NCI-H2029 (cell line): ENCODE measurements around the gene RP2.

Experiments used
- DNase-seq: peaks from one replicate; lab custom pipeline; 2025; lab: John Stamatoyannopoulos, UW

Gene RP2

DNA sequence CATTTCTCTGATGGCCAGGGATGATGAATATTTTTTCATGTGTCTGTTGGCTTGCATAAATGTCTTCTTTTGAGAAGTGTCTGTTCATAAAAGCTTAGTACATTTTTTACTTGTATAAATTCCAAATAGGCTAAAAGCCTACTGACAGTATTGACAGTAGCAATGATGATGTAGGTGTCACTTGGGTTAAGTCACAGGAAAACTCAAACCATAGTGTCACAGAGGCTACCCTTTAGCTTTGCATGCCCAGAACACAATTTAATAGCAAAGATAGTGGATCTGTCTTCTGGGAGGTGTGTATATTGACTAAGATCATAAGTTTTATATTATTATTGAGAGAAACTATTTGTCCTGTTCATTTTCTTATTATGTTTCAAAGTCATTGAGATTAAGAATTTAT, 8.1 kb downstream of the RP2 start:
- DNase-seq, result no peak

DNA sequence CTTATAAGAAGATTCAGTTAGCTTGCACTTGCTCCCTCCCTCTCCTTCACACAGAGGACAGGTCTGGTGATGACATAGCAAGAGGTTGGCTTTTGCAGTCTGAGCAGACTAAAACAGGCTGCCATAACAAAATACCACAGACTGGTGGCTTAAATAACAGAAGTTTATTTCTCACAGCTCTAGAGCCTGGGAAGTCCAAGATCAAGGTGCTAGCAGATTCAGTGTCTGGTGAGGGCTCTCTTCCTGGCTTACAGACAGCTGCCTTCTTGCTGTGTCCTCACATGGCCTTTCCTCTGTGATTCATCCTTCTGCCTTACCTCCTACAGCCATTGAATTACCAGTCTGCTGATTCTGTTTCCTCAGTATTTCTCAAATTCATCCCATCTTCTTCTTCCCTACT, 13.1 kb downstream of the RP2 start:
- DNase-seq, result no peak

DNA sequence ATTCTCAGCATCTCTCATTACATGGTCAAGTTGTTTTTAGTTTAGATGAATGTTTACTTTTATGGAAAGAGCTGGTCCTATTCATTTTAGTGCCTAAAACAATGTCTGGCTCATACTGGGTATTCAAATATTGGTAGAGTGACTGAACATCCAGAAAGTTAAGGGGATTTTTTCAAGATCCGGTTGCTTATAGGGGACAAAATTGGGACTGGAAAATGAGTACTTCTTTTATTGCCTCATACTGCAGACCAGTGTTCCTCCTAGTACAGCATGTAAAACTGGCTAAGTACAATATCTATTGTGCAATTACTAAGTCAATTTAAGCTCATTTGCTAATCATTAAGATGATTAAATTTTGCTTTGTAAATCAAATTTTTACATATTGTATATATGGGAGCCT, 13.9 kb downstream of the RP2 start:
- no peak for DNase-seq

DNA sequence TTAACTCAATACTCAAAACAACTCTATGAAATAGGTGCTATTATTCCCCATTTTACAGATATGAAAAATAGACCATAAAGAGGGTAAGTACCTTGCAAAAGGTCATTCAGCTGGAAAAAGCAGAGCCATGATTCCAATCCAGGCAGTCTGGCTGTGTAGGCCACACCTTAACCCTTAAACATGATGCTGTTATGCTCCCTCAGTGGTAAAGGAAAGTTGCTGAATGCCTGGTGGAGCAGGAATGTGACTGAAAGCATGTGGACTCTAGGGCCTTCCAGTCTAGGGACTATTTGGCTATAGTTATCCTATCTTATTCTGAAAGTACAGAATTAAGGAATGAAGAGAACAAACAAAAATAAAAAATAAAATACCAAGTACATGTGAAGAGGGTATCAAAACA, 19.6 kb downstream of the RP2 start:
- DNase-seq, result no peak

DNA sequence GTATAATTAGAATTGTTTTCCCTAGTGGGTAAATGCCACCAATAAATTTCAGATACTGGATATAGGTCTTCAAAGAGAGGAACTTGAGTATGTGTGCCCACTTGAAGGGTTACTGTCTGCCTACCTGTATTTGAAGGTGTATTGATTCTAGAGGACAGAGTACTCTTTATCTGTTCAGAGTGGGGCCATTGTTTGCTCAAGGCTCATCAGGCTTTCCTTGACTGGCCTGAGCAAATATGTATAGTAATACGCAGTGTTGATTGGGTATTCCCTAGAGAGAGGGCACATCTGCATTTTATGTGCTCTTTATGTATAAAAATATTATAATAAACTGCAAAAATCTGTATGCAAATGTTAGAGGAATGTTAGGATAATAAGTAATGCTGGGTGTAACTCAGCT, 23.7 kb downstream of the RP2 start:
- peak; percentile 17 for DNase-seq

DNA sequence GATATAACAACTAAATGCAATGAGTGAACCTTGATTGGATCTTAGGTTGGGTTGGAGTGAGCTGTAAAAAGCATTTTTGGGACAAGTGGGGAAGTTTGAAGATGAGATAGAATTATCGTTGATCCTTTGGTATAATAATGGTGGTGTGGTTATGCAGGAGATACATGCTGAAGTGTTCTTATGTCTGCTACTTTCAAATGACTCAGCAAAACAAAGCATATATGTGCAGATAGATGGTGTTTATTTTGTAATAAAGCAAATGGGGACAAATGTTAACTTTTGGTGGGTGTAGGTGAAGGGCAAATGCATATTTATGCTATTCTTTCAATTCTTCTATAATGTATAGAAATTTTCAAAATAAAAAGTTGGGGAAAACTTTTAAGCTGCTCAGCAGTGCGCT, 26.2 kb downstream of the RP2 start:
- DNase-seq, result no peak

DNA sequence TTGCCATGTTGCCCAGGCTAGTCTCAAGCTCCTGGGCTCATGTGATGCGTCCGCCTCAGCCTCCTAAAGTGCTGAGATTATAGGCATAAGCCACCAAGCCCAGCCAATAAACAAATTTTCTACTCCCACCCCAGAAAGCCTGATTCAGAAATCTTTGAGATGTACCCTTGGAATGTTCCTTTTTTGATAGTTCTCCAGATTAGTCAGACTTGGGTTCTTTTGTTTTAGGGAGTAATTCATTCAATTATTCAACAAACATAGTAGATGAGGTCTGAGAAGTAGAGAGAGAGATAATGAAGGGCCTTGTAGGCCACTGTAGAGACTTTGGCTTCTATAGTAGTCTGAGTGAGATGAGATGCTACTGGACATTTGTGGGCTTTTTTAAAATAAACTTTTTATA, 27.8 kb downstream of the RP2 start:
- DNase-seq, result no peak

DNA sequence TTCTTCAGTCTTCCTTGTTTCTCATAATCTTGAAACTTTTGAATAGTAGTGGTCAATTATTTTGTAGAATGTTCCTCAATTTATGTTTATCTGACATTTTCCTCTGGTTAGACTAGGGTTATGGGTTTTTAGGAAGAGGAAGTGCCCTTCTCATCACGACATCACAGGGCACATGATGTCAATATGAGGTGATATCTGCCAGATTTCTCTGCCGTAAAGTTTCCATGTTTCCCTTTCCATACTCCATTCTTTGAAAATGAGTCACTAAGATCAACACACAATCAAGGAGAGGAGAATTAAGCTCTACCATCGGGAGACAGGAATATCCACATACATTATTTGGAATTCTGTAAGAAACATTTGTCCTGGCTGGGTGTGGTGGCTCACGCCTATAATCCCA, 28.4 kb downstream of the RP2 start:
- DNase-seq, result no peak

DNA sequence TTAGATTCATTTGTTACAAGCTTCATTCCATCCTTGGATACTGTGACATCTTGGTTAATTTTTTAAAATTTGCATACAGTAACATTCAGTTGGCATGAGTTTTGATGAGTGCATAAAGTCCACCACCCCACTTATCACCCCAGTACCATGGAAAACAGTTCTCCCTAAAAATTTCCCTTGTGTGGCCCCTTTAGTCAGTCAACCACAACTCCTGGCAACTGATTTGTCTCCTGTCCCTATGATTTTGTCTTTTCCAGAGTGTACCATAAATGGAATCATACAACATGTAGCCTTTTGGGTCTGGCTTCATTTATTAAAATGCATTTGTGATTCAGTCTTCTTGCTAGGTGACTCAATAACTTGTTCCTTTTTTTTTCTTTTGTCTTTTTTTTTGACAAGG, 29.9 kb downstream of the RP2 start:
- DNase-seq, result no peak

DNA sequence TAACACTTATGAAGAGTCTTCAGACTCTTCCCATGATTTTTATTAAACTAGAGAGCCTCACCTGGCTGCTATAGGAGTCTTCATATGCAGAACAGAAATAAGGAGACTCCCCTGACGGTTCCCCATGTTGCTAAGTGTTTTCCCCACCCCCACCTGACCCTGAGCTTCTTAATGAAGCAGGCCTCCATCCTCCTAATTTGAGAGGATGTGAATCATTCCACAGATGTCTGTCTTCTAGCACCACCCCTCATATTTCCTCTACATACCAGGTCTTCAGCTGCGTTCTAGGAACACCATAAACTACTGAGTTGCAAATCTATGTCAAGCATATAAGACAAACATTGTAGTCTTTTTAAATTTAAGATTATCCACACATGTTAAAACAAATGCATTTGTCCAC, 36.9 kb downstream of the RP2 start:
- no peak for DNase-seq

DNA sequence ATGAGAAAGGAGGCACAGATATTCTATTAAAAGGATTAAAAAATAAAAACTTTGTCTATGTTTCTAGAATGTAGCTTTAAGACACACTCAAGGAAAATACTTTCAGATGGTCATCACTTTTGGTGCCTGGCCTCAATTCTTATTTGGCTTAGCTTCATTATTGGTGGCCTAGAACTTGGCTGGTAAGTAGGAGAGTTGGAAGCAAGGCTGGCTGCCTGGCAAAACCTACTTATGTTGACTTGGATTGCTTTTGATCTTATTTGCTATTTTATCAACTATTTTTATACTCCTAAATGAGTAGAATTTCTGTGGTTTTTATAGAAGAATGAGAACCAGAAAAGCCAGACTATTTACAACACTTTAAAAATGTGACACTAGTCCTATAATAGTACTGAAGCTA, 40.1 kb downstream of the RP2 start:
- no peak for DNase-seq

DNA sequence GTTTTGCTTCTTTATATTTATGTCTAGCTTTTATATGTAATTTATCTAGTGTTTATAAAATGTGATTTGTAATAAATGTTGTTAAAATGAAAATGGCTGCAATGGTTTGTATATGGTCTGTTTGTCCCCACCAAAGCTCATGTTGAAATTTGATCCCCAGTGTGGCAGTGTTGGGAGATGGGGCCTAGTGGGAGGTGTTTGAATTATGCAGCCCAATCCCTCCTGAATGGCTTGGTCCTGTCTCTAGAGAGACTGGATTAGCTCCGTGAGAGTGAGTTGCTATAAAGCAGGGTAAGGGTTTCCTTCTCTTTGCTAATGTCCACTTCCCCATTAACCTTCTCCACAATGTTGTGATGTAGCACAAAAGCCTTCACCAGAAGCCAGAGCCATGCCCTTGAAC, 45.4 kb downstream of the RP2 start:
- DNase-seq, result no peak

DNA sequence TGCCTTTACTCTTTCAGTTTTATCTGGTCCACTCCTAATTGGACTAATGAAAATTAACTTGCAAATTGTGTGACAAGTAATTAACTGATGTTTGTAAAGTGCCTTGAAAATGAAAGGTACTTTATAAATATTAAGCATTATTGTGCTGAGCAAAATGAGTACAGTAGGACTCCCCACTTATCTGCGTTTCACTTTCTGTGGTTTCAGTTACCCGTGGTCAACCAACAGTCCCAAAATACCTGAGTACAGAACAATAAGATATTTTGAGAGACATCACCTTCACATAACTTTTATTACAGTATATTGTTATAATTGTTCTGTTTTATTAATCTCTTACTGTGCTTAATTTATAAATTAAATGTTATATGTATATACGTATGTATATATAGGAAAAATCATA, 48.0 kb downstream of the RP2 start:
- no peak for DNase-seq

DNA sequence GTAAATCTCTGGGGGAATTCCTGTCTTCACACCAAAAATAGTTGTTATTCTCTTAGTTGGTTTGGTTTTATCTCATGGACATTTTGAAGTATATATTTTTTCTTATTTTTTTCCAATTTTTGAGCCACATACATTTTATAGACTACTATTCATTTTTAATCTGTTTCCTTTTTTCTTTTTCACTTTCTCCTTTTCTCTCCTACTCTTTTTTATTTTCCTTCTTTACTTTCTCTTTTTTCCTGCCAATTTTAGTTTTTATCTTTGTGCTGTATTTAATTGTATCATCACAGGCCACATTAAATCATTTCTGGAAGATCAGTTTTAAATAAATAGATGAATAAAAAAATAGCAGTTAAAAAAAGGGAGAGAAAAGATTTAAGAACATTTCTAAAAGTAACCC, 61.4 kb downstream of the RP2 start:
- no peak for DNase-seq

DNA sequence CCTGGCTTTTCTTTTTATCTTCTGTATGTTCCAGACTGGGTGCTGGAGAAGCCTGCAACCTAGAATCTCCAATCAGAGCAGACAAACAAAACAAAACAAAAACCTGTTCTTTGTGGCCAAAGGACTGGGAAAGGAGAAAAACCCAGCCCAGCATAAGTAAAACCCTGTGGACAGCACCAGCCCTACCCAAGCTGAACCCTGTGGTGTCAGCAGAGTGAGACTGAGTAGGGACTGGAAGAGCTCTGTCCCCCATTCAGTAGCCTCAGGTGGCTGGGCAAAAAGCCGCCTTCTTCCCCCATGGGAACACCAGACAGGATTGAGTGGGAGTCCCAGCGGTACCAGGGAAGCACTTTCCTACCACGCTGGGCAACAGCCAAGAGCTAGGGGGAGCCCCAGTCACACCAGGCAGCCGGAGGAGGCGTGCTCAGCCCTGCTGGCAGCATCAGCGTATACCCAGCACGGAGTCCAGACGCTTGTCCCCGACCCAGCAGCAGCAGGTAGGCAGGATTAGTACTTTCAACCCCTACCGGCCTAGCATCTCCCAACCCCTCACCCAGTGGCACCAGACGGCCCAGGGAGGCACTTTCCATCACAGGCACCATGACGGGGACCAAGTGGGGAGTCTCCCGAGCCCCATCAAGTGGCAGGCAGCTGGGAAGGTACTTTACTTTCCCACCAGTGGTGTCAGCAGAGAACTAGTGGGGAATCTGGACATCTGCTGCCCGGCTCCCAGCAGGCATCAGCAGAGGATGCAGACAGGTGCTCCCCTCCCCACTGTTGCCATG, 66.8 kb downstream of the RP2 start:
- peak; percentile 46 for DNase-seq

DNA sequence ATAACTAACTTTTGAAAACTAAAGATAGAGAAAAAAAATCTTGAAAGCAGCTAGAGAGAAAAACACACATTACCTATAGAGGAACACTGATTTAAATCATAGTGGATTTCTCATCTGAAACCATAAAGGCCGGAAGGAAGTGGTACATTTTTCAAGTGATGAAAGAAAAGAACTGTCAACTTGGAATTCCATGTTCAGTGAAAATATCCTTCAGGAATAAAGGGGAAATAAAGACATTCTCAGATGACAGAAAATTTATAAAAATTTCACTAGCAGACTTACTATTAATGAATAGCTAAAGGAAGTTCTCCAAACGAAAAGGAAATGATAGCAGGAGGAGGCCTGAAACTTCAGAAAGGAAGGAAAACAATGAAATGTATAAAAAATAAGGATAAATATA, 67.8 kb downstream of the RP2 start:
- DNase-seq, result no peak

DNA sequence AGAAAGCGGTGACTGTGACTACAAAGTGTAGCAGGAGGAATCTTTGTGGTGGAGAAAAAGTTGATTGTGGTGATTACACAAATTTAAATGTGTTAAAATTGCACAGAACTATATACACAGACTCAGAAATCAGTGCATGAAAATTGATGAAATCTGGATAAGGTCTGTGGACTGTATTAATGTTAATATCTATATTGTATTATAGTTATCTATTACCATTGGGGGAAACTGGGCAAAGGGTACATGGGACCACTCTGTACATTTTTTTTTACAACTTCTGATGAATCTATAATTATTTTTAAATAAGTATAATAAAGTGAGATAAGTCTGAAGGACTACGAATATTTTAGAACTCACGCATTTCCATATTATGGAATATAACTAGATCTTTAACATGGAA, 73.6 kb downstream of the RP2 start:
- DNase-seq, result no peak

DNA sequence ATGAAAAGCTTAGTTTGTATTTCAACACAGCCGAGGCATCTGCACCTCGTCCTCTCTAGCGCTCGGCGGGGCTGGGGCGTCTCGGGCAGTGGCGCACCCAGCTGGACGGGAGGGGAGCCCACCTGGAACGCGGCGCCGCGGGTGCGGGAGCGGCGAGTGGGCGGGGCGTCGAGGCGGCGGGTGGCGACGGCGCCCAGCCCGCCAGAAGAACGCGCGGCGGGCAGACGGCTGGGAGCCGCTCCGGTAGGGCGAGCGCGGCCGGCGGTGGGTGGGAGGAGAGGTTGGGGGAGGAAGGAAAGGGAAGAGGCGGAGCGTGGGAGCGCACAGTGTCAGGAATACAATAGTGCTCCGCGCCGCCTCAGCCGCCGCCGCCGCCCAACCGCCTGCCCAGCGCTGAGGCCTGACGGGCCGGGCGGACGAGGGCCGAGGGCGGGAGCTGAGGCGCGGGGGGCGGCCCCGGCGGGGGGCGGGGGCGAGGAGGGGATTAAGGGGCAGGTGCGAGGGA, 75.3 kb downstream of the RP2 start, which contains the start of gene JADE3:
JADE3 (plus strand) TSS at position 324 of the 505 bp plus-strand sequence. CDS start 72,474 bp downstream, outside the sequence.
- DNase-seq, result peak; percentile 51

DNA sequence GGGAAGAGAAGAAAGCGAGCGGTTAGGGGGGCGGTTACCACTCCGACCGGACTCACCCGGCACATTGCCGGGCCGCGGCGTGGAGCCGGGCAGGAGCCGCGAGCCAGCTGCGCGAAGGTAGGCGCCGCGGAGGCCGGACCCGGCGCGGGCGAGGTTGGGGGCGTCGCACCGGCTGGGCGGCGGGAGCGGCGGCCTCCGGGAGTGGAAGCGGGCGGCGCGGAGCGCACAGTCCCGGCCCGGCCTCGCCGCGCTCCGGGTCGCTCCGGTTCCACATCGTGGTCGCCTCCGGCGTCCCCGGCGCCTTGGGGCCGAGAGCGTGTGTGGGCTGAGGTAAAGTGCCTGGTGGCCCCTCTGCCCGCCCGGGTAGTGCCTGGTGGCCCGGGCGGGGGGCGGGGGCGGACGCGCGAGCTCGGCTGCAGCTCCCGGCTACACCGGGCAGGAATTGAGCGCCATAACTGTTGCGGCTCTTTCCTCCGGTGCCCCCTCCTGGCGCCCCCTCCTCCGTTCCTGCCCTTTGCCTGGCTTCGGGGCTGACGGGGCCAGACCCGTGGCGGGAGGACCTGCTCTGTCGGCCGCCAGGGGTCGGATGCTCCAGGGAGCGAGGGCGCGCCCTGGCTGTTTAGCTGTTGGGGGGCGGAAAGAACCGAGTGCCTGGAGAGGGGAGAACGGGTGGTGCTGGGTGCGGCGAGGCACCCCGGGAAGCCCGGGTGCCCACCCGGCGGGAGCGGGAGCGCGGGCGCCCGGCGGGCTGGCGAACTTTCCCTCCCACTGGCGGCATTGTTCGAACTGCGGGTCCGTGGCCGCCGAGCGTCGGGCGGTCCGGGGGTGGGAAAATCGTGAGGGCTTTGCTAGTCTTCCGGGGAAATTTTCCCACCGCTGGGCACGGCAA, 76.0 kb downstream of the RP2 start:
- no peak for DNase-seq

DNA sequence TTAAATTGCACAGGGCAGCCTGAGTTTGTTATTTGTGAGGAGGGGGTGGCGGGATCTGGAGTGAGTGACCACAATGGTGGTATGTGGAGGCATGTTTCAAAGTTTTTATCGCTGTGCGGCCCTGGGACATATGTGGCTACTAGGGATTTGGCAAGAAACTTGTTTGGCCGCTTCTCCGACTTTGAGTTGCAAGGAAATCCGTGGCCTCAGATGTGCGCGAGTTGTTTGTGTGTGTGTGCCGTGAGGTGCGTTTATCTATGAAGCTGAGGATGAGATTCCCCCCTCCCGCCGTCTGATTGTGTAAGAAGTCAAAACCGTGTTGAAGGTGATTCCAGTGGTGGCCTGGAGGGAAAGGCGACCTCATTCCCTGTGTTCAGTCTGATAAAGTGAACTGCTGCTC, 76.8 kb downstream of the RP2 start:
- no peak for DNase-seq

DNA sequence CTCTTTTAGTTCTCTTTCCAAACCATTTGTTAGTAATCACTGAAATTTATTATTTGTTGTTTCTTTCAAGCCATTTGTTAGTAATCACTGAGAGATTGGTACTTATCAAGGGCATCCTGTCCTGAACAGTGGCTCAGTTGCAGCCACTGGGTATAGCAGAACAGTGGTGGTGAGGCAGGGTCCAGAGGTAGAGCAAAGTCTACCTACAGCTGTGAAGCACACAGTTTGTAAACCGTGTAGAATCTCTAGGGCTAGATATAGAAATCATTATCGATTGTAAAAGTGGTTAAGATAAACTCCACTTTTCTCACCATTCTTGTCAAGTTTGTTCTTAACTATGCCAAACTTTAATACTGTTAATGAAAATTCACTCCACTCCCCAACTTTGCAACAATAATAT, 79.4 kb downstream of the RP2 start:
- no peak for DNase-seq

DNA sequence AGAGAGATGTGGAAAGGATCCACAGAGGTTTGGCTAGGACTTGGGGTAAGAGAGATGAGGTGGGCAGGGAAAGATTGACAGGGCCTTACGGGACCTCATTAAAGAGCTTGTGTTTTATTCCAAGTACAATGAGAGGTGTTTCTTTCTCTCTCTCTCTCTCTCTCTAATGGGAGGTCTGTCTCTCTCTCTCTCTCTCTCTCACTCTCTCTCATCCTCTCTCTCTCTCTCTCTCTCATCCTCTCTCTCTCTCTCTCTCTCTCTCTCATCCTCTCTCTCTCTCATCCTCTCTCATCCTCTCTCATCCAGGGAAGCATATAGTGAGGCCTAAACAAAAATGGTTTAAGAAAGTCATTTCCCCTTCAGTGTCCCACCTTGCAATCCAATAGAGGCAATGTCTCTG, 80.8 kb downstream of the RP2 start:
- no peak for DNase-seq

DNA sequence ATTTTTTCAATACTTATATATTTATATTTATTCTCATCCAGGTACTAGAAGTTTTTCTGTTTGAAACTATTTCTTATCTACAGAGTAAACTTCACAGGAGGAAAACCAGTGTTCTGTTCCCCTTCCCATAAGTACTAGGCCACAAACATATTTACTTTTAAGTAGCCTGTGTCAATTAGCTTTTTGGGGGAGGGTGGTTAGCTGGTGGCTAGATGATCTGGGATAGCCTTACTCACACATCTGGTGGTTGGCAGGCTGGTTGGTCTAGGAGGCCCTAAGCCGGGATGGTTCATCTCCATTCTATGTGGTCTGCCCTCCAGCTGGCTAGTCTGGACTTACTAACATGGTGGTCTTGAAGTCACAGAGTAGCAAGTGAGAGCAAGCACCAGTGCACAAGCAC, 81.6 kb downstream of the RP2 start:
- DNase-seq, result no peak
